GM21447 (cell line): ENCODE measurements around the gene MTMR10.

Experiments
- ATAC-seq: cut with Tn5 transposase; IDR thresholded peaks from one replicate; pipeline ENCODE4 v1.9.1; 2021; ENCODE audit not compliant: unreplicated experiment

The MTMR10 gene

GRCh38 chr15:30958219-30958618, 33.2 kb downstream of the MTMR10 start:
- no peak for ATAC-seq

DNA sequence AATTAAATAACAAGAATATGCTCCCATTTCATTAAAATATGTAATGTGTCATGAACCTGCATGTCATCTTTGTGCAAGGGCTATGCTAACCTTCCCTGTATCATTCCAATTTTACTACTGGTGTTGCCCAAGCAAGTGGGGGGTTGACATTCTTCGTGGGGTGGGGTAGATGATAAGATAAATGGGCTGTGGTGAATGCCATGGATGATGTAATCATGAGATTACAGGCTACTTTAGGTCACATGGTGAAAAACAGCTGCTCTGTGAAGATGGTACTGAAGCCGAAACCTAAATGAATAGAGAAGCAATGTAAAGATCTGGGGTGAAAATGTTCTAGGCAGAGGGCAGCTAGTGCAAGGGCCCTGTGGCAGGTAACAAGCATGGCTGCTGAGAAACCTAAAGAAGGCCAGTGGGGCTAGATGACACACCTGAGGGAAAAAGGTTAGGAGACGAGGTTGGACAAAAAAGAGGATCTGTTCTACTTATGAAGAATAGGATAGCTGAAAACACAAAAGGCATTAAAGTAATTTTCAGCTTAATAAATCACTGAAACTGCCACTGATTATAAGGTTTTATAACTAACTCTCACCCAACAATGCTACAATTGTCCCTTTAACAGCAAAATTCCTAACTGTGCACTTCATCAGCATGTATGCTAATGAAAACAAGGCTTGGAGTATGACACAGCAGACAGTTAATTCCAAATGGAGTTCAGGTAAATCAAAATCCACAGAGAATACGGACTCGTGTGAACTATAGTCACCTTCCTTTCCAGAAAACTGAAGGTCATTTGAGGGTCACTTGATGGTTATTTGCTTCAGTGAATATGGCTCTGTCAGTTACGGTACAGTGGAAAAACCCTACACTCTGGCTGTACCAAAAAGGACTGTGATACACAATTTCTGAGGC, 35.0 kb downstream of the MTMR10 start:
- no peak for ATAC-seq

GRCh38 chr15:30954674-30955073, 36.8 kb downstream of the MTMR10 start:
- ATAC-seq: no peak

DNA sequence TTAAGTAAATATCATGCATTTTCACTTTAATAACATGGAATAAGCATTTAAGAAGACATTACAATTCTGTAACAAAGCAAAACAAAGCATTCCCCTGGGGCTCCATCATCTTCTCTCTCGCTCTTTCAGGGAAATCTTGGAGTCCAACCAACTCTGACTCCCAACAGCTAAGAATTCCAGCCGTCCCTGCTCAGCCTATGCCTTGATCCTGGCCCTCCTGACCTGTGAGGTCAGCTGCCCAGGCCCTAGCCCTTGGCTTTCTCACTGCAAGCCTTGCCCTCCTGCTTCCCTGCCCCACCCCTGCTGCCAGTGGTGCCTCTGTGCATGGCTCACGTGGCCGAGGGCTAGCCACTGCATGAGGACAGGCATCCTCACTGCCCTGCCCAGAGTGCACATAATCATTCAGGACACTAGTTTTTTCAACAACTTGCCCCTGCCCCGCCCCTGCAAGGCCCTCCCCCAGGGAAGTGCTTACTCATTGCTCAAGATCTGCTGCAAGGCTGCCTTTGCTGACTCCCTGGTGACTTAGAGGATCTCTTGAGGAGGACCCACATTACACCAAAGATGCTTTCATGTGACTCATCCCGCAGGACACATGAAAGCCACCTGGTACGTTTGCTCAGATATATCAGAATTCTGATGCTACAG, 37.6 kb downstream of the MTMR10 start:
- ATAC-seq: no peak

DNA sequence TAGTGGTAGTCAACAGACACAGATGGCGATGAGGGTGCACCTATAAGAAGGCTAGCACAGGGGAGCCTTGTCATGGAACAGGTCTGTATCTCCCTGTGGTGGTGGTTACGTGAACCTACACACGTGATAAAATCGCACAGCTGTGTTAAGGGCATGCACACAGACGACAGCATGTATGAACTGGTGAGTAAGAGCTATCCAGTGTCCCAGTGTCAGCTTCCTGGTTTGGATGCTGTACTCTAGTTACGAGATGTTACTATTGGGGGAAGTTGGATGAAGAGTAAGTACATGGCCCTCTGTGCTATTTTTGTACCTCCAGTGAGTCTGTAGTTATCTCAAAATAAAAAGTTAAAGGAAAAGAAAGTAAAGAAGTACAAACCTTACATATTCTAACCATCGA, 38.2 kb downstream of the MTMR10 start:
- no peak for ATAC-seq

DNA sequence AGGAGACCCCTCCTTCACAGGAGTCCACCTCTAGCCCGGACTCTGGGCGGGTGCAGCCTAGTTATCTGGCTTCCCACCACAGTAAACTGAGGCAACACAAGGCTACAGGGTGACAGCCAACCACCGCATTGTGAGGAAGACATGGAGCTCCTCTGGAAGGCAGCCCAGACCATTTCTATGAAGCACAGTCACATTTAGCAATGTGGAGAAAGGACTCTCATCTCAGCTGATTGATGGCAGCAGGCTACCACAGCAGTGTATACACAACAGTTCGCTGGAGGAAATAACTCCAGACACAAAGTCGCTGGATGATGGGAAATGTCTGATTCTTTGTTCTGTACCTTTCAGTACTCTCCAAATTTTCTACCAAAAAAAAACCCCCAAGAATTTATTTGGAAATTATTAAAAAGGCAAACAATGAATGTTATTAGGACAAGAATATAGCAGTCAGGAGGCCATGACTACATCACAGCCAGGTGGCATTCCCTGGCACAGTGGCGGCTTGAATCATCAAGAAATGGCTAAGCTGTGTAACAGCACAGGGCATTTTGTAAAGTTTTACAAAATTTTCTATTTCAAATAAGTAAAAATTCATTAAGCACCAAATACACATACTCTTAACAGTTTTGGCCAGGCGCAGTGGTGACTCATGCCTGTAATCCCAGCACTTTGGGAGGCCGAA, 47.6 kb downstream of the MTMR10 start:
- no peak for ATAC-seq

GRCh38 chr15:30941520-30941919, 49.9 kb downstream of the MTMR10 start:
- no peak for ATAC-seq

DNA sequence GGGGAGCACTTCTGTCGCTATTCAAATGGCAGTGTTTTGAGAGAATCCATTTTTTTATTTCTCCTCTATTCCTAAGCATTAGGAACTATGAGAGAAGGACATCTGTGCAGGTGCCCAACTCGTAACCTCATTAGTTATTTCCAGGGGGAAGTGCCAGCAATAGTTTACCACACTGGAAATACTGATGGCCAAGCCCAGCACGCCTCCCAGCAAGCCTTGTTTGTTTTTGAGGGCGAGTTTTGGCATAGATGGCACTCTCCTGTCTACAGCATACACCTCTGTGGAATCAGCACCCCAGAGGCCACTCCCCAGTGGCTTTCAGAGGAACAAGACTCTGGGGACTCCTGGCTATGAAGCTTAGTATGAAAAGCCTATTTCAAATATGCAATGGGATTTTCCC, 51.1 kb downstream of the MTMR10 start:
- ATAC-seq: no peak

GRCh38 chr15:30939161-30939560, 52.3 kb downstream of the MTMR10 start:
- no peak for ATAC-seq

DNA sequence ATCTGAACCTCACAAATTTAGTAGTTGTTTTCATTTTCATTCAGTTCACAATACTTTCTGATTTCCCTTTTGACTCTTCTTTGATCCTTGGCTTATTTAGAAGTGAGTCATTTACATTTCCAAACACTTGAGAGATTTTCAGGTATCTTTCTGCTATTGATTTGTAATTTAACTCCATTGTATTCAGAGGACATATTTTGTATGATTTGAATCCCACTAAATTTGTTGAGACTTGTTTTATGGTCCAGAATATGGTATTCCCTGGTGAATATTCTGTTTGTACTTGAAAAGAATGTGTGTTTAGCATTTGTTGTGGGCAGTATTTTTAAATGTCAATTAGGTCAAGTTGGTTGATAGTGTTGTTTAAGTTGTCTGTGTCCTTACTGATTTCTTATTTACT, 58.1 kb downstream of the MTMR10 start:
- no peak for ATAC-seq

- no peak for ATAC-seq
Observed at GRCh38 chr15:30930422-30930821, 61.0 kb downstream of the MTMR10 start.

- ATAC-seq: no peak
Observed at GRCh38 chr15:30929982-30930381, 61.4 kb downstream of the MTMR10 start.

- ATAC-seq: no peak
Observed at GRCh38 chr15:30929064-30929669, 62.3 kb downstream of the MTMR10 start.

GRCh38 chr15:30928076-30928475, 63.4 kb downstream of the MTMR10 start:
- ATAC-seq: no peak

DNA sequence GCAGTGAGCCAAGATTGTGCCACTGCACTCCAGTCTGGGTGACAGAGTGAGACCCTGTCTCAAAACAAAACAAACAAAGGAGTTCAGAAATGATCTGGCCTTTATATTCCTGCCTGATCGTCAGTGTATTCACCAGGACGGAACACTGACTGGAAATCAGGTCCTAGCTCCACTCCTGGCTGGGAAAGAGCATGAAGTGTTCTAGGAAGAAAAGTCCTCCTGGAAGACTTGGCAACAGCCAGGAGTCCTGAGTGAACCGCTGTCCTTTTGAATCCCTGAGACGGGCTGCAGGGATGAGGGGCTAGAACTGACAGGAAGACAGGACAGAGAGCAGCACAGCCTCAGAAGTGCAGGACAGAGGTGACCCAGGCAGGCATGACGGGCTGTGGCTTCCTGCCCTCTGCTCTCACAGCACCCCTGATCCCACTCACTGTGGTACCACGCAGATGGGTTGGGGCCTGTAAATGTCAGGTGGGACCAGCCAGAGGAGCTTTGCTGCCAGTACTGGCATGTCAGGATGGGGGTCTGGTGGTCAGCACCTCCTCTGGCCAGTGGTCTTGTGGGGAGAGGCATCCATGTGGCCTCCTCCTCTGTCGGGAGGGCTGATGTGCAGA, 64.2 kb downstream of the MTMR10 start:
- no peak for ATAC-seq

- ATAC-seq: no peak
Observed at GRCh38 chr15:30926161-30926560, 65.3 kb downstream of the MTMR10 start.

DNA sequence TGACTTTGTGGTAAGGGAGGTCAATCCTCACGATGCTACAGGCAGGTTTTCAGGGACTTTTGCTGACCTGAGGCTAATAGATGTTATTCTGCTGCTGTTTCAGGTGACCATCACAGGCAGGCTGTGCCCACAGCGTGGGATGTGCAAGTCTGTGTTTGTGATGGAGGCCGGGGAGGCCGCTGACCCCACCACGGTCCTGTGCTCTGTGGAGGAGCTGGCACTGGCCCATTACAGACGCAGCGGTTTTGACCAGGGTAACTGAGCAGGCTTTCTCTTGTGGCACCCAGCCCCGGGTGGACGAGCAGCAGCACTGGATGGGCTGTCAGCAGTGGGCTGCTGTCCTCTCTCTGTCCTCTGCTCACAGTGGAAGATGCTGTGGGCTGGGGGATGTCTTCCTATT, 65.7 kb downstream of the MTMR10 start:
- no peak for ATAC-seq

DNA sequence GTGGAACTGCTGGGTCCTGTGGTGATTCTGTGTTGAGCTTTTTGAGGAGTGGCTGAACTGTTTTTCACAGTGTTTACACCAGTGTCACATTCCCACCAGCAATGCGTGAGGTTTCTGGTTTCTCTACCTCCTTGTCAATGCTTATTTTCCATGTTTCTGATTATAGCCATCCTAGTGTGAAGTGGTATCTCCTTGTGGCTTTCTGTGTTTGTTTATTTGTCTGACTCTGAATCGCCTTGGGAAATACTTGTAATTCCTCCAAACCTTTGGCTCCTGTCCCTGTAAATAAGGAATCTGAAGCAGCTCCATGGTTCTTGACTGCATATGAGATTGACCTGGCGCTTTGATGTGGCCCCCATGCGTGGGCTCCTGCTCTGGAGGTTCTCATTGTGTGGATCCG, 67.1 kb downstream of the MTMR10 start:
- ATAC-seq: no peak

GRCh38 chr15:30923429-30923828, 68.0 kb downstream of the MTMR10 start:
- no peak for ATAC-seq

- ATAC-seq: no peak
Observed at GRCh38 chr15:30922480-30923311, 68.7 kb downstream of the MTMR10 start.
